Mononuclear cell (primary cell): Measurements from ENCODE around the gene CD274. TPM values are rescaled to one million over a fixed set of nuclear protein-coding genes. Genes with fewer than 3 reads are reported as not detected.
"Not testable (repeated sequence)": the region's sequence is repeated elsewhere in the genome, so short reads cannot be mapped to it uniquely, and the experiment has no call there.

Source experiments
- H3K27me3 ChIP-seq: 2 replicates; pipeline ENCODE4 v1.6.0; 2011; ENCODE audit warnings: low read length, control low read depth; ENCODE audit not compliant: insufficient read depth
- H3K4me1 ChIP-seq: 2 replicates; pipeline ENCODE4 v1.5.1; 2011; ENCODE audit warnings: mild to moderate bottlenecking, low read length, control low read depth; ENCODE audit not compliant: insufficient read depth
- H3K4me3 ChIP-seq: 2 replicates; pipeline ENCODE4 v1.5.1; 2011; ENCODE audit warnings: mild to moderate bottlenecking, low read length, moderate library complexity
- H3K9me3 ChIP-seq: 2 replicates; pipeline ENCODE4 v1.5.1; 2011; ENCODE audit warnings: low read depth, mild to moderate bottlenecking, control low read depth, low read length
- total RNA-seq: library from RNA; depleted of rRNA; stranded (reverse); fragments of >200 nt; gene quantifications from one replicate; pipeline ENCODE4 v1.2.3, GENCODE V29; 2012

CD274 gene
- total RNA-seq, 1 donor: 6.2 TPM

- peaks cover 26% of the 10 kb centered on the region for H3K4me1 ChIP-seq
- no peak overlapping the region for H3K4me3 ChIP-seq
- no peaks in the 10 kb centered on the region for H3K27me3 ChIP-seq
- H3K9me3 ChIP-seq: no peaks in the 10 kb centered on the region
Measured at GRCh38 chr9:5493679-5494511, 43.6 kb downstream of the CD274 start.

GRCh38 chr9:5494765-5495164, 44.4 kb downstream of the CD274 start:
- not testable (repeated sequence) for H3K27me3 ChIP-seq, H3K9me3 ChIP-seq, H3K4me3 ChIP-seq
- H3K4me1 ChIP-seq: peaks cover 25% of the 10 kb centered on the region

- H3K4me3 ChIP-seq: no peak overlapping the region
- H3K27me3 ChIP-seq: no peaks in the 10 kb centered on the region
- peaks cover 16% of the 10 kb centered on the region for H3K4me1 ChIP-seq
- no peaks in the 10 kb centered on the region for H3K9me3 ChIP-seq
Measured at GRCh38 chr9:5499157-5499556, 48.8 kb downstream of the CD274 start.

- no peaks in the 10 kb centered on the region for H3K27me3 ChIP-seq
- H3K9me3 ChIP-seq: no peaks in the 10 kb centered on the region
- H3K4me3 ChIP-seq: no peak overlapping the region
- H3K4me1 ChIP-seq: peaks cover 14% of the 10 kb centered on the region
Measured at GRCh38 chr9:5499889-5500398, 49.6 kb downstream of the CD274 start.

GRCh38 chr9:5500441-5501235, 50.3 kb downstream of the CD274 start:
- no peaks in the 10 kb centered on the region for H3K27me3 ChIP-seq
- H3K9me3 ChIP-seq: no peaks in the 10 kb centered on the region
- H3K4me1 ChIP-seq: peaks cover 14% of the 10 kb centered on the region
- H3K4me3 ChIP-seq: no peak overlapping the region

- Histone ChIP-seq H3K9me3 (no peaks in the 10 kb centered on the region), H3K4me3 (no peak overlapping the region), H3K27me3 (no peaks in the 10 kb centered on the region), H3K4me1 (peaks cover 14% of the 10 kb centered on the region)
Measured at GRCh38 chr9:5502553-5502952, 52.2 kb downstream of the CD274 start.

GRCh38 chr9:5509573-5509972, 59.2 kb downstream of the CD274 start:
- H3K27me3 ChIP-seq: no peaks in the 10 kb centered on the region
- H3K4me3 ChIP-seq: no peak overlapping the region
- H3K9me3 ChIP-seq: no peaks in the 10 kb centered on the region
- H3K4me1 ChIP-seq: peaks cover 40% of the 10 kb centered on the region

- Histone ChIP-seq H3K4me3 (no peak within 1 kb of the TSS), H3K9me3 (no peaks in the 10 kb centered on the region), H3K4me1 (peaks cover 40% of the 10 kb centered on the region), H3K27me3 (no peaks in the 10 kb centered on the region)
Measured at GRCh38 chr9:5510360-5510931, 60.1 kb downstream of the CD274 start, which contains the start of gene PDCD1LG2. TSS of gene PDCD1LG2 (plus strand) at chr9:5510531. CDS start at chr9:5522547, 12,016 bp downstream.

GRCh38 chr9:5510989-5511388, 60.6 kb downstream of the CD274 start:
- Histone ChIP-seq H3K27me3 (no peaks in the 10 kb centered on the region), H3K4me1 (peaks cover 40% of the 10 kb centered on the region), H3K9me3 (no peaks in the 10 kb centered on the region), H3K4me3 (no peak overlapping the region)

- Histone ChIP-seq H3K4me3 (no peak overlapping the region), H3K9me3 (no peaks in the 10 kb centered on the region), H3K27me3 (no peaks in the 10 kb centered on the region), H3K4me1 (peaks cover 40% of the 10 kb centered on the region)
Measured at GRCh38 chr9:5511476-5511875, 61.1 kb downstream of the CD274 start.

GRCh38 chr9:5511935-5512580, 61.7 kb downstream of the CD274 start:
- Histone ChIP-seq H3K4me3 (no peak overlapping the region), H3K9me3 (no peaks in the 10 kb centered on the region), H3K27me3 (no peaks in the 10 kb centered on the region), H3K4me1 (peaks cover 40% of the 10 kb centered on the region)

GRCh38 chr9:5512658-5513452, 62.5 kb downstream of the CD274 start:
- H3K9me3 ChIP-seq: no peaks in the 10 kb centered on the region
- H3K4me3 ChIP-seq: no peak overlapping the region
- H3K27me3 ChIP-seq: no peaks in the 10 kb centered on the region
- peaks cover 45% of the 10 kb centered on the region for H3K4me1 ChIP-seq

GRCh38 chr9:5513966-5514616, 63.7 kb downstream of the CD274 start:
- no peaks in the 10 kb centered on the region for H3K9me3 ChIP-seq
- H3K4me3 ChIP-seq: no peak overlapping the region
- H3K4me1 ChIP-seq: peaks cover 53% of the 10 kb centered on the region
- no peaks in the 10 kb centered on the region for H3K27me3 ChIP-seq
